Endothelial cell of umbilical vein (primary cell): ENCODE measurements around the gene LMTK2. TPM values are rescaled to one million over a fixed set of nuclear protein-coding genes. Genes with fewer than 3 reads are reported as not detected.

Experiments used
- BruUV-seq: library from RNA; stranded (reverse); fragments of 400-500 nt; replicated peaks from 2 replicates; lab custom pipeline; 2021; lab: Mats Ljungman, UMichigan
- CTCF ChIA-PET: fragments of 300-600, 350-600 bp; sonication (Branson Sonifier 250); formaldehyde crosslinking; loops from one replicate; lab custom pipeline; 2021; ENCODE audit warnings: antibody characterized with exemption, inconsistent platforms; lab: Charles Lee
- POLR2A ChIA-PET: fragments of 300-600, 350-600 bp; sonication (Branson Sonifier 250); formaldehyde crosslinking; loops from one replicate; lab custom pipeline; 2021; ENCODE audit warnings: antibody characterized with exemption, inconsistent platforms; lab: Charles Lee
- DNase-seq: peaks from one replicate; pipeline ENCODE4 v3.0.0-alpha.2; 2011; ENCODE audit warnings: low read depth, low spot score
- FAIRE-seq: peaks from 2 replicates; lab custom pipeline; 2011; peaks lifted over from hg19 to GRCh38; lab: Jason Lieb, UNC
- H2AFZ ChIP-seq: 2 replicates; pipeline ENCODE4 v1.6.0; 2012; ENCODE audit warnings: low read depth, low read length, control low read depth, inconsistent platforms
- H3K27ac ChIP-seq: 2 replicates; pipeline ENCODE4 v1.5.1; 2011; ENCODE audit warnings: low read depth, mild to moderate bottlenecking, control low read depth, low read length, moderate library complexity; ENCODE audit not compliant: insufficient read depth
- H3K27me3 ChIP-seq, 2 experiments: 2 replicates each; pipeline versions ENCODE4 v1.6.0 to v1.6.1; 2011; ENCODE audit warnings: low read length in 2 of 2, mixed read lengths in 1 of 2; ENCODE audit not compliant: control insufficient read depth in 2 of 2, insufficient read depth in 2 of 2
- H3K36me3 ChIP-seq, 2 experiments: 2 replicates in 1 of 2; 3 replicates in 1 of 2; pipeline ENCODE4 v1.5.1; 2011; ENCODE audit warnings: low read length in 2 of 2, mild to moderate bottlenecking in 1 of 2, moderate library complexity in 1 of 2; ENCODE audit not compliant: control insufficient read depth in 2 of 2, insufficient read depth in 2 of 2; ENCODE audit errors: extremely low read depth in 1 of 2
- H3K4me1 ChIP-seq: 3 replicates; pipeline ENCODE4 v1.5.1; 2011; ENCODE audit warnings: mild to moderate bottlenecking, low read length; ENCODE audit not compliant: control insufficient read depth, insufficient read depth; ENCODE audit errors: extremely low read depth
- H3K4me2 ChIP-seq: 2 replicates; pipeline ENCODE4 v1.6.1; 2011; ENCODE audit warnings: low read length, control low read depth, mixed read lengths; ENCODE audit not compliant: insufficient read depth
- H3K4me3 ChIP-seq, 3 experiments: fragments of 200-600 bp in 1 of 3; sonication (generic), shearing (Covaris generic) in 1 of 3; replicated peaks in 1 of 3; 2 replicates each; pipeline ENCODE4 v1.5.1; 2011 to 2016; ENCODE audit warnings: control low read depth in 3 of 3, low read length in 3 of 3, mild to moderate bottlenecking in 2 of 3, inconsistent platforms in 1 of 3, low read depth in 1 of 3, moderate library complexity in 1 of 3; ENCODE audit not compliant: insufficient read depth in 1 of 3
- H3K79me2 ChIP-seq: 2 replicates; pipeline ENCODE4 v1.6.0; 2012; ENCODE audit warnings: low read length, inconsistent platforms; ENCODE audit not compliant: control insufficient read depth, insufficient read depth
- H3K9ac ChIP-seq: replicated peaks from 2 replicates; pipeline ENCODE3; 2011; ENCODE audit warnings: low read length, control low read depth; ENCODE audit not compliant: insufficient read depth; ENCODE audit errors: extremely low read depth
- H3K9me1 ChIP-seq: replicated peaks from 3 replicates; pipeline ENCODE4 v1.6.0; 2011; ENCODE audit warnings: mild to moderate bottlenecking, low read length; ENCODE audit not compliant: control insufficient read depth, insufficient read depth; ENCODE audit errors: extremely low read depth
- H3K9me3 ChIP-seq: replicated peaks from 2 replicates; pipeline ENCODE4 v1.5.1; 2012; ENCODE audit warnings: low read length, inconsistent platforms; ENCODE audit not compliant: control insufficient read depth, insufficient read depth
- H4K20me1 ChIP-seq: replicated peaks from 2 replicates; pipeline ENCODE3; 2011; ENCODE audit warnings: mild to moderate bottlenecking, low read length; ENCODE audit not compliant: control insufficient read depth, insufficient read depth; ENCODE audit errors: extremely low read depth
- EZH2 ChIP-seq: IDR thresholded peaks from 2 replicates; pipeline ENCODE4 v1.6.1; 2012; ENCODE audit warnings: borderline replicate concordance, low read depth, mild to moderate bottlenecking, moderate library complexity, low read length, inconsistent platforms; ENCODE audit not compliant: severe bottlenecking
- FOS ChIP-seq: IDR thresholded peaks from 2 replicates; pipeline ENCODE4 v1.6.1; 2011; ENCODE audit warnings: mild to moderate bottlenecking, low read length, moderate library complexity, borderline replicate concordance; ENCODE audit not compliant: insufficient read depth
- GATA2 ChIP-seq: IDR thresholded peaks from 2 replicates; pipeline ENCODE4 v1.7.0; 2011; ENCODE audit warnings: low read depth, mild to moderate bottlenecking, moderate library complexity, mixed read lengths, low read length; ENCODE audit not compliant: insufficient read length, insufficient read depth
- JUN ChIP-seq: IDR thresholded peaks from 2 replicates; pipeline ENCODE4 v1.6.1; 2011; ENCODE audit warnings: borderline replicate concordance, low read depth; ENCODE audit not compliant: insufficient read length, insufficient read depth
- MYC ChIP-seq: IDR thresholded peaks from one replicate; pipeline ENCODE4 v1.6.1; 2011; ENCODE audit warnings: mild to moderate bottlenecking, low read depth, low read length
- POLR2AphosphoS5 ChIP-seq: IDR thresholded peaks from 2 replicates; pipeline ENCODE4 v1.6.1; 2012; ENCODE audit warnings: low read depth, mild to moderate bottlenecking, control low read depth, low read length, moderate library complexity; ENCODE audit not compliant: insufficient read depth
- dilution Hi-C: fragments of 300-500 bp; cut with MboI; formaldehyde crosslinking; loops from one replicate; pipeline ENCODE4 v1.15.0; 2019; ENCODE audit warnings: low sequenced_read_pairs; ENCODE audit not compliant: extremely low pct_ligation_motif_present
- intact Hi-C: fragments of 100-400 bp; cut with micrococcal nuclease; formaldehyde crosslinking; loops from one replicate; pipeline ENCODE4 v1.10.0; 2022
- polyA plus RNA-seq, 4 experiments: library from polyadenylated mRNA; depleted of rRNA in 3 of 4; stranded (reverse) in 3 of 4; unstranded in 1 of 4; fragments of >200 nt; gene quantifications; 2 replicates each; pipeline versions ENCODE4 v1.2.1 to v1.2.3, GENCODE V29; 2011 to 2012; ENCODE audit warnings: missing spikeins in 1 of 4
- total RNA-seq: library from RNA; stranded (reverse); gene quantifications from 2 replicates; pipeline ENCODE4 v1.2.3, GENCODE V29; 2021
- TF ChIP-seq, protein P1 (sequence below): IDR thresholded peaks from 2 replicates; pipeline ENCODE4 v1.6.1; 2011; ENCODE audit not compliant: insufficient read depth, insufficient read length
- TF ChIP-seq, protein P2 (sequence below), 2 donors: IDR thresholded peaks; 1 replicate in 1 of 2; 2 replicates in 1 of 2; pipeline ENCODE4 v1.5.1; 2011; ENCODE audit warnings: low read length in 2 of 2, mild to moderate bottlenecking in 2 of 2, moderate library complexity in 2 of 2, control low read depth in 1 of 2, inconsistent platforms in 1 of 2, low read depth in 1 of 2; ENCODE audit not compliant: insufficient read depth in 1 of 2; ENCODE audit errors: extremely low read depth in 1 of 2

The LMTK2 gene
- total and polyA plus RNA-seq, 2 donors (not counting 3 experiments of a cell fraction or from before 2014, with no cell fraction given), result 5.9 to 13.8 TPM

GRCh38 chr7:98078197-98078870 lies 28.3 kb upstream of the LMTK2 start:
- H4K20me1 ChIP-seq, result no peaks in the 10 kb centered on the region
- no peaks in the 10 kb centered on the region for H3K9me3 ChIP-seq
- ChIA-PET POLR2A (no interaction called here), CTCF (no interaction called here)
- H3K27me3 ChIP-seq, result no peaks in the 10 kb centered on the region
- dilution Hi-C loops (no loop called here), intact Hi-C loops (no loop called here)
- H3K9ac ChIP-seq, result no peak overlapping the region
- H3K4me2 ChIP-seq, result no peak overlapping the region
- no peaks in the 10 kb centered on the region for H3K79me2 ChIP-seq
- H3K27ac ChIP-seq, result no peak overlapping the region
- H3K9me1 ChIP-seq, result no peaks in the 10 kb centered on the region
- TF ChIP-seq, protein P1, sequence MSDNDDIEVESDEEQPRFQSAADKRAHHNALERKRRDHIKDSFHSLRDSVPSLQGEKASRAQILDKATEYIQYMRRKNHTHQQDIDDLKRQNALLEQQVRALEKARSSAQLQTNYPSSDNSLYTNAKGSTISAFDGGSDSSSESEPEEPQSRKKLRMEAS, result no peak
- TF ChIP-seq GATA2, result no peak
- TF ChIP-seq, protein P2, sequence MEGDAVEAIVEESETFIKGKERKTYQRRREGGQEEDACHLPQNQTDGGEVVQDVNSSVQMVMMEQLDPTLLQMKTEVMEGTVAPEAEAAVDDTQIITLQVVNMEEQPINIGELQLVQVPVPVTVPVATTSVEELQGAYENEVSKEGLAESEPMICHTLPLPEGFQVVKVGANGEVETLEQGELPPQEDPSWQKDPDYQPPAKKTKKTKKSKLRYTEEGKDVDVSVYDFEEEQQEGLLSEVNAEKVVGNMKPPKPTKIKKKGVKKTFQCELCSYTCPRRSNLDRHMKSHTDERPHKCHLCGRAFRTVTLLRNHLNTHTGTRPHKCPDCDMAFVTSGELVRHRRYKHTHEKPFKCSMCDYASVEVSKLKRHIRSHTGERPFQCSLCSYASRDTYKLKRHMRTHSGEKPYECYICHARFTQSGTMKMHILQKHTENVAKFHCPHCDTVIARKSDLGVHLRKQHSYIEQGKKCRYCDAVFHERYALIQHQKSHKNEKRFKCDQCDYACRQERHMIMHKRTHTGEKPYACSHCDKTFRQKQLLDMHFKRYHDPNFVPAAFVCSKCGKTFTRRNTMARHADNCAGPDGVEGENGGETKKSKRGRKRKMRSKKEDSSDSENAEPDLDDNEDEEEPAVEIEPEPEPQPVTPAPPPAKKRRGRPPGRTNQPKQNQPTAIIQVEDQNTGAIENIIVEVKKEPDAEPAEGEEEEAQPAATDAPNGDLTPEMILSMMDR (IDR thresholded peaks at IDR 0.05; ENCODE audit: extremely low read depth in 1 of 2, insufficient read depth in 1 of 2, low read depth in 1 of 2, low read length in 2 of 2), result no peak
- no peak for TF ChIP-seq POLR2AphosphoS5
- TF ChIP-seq EZH2, result no peak
- TF ChIP-seq JUN, result no peak
- no peak for TF ChIP-seq MYC
- no peak for TF ChIP-seq FOS
- H3K4me3 ChIP-seq, result no peak overlapping the region
- DNase-seq (no peak), FAIRE-seq (no peak)
- no peak overlapping the region for H2AFZ ChIP-seq
- BruUV-seq, result no TSS peak
- no peaks in the 10 kb centered on the region for H3K4me1 ChIP-seq
- no peaks in the 10 kb centered on the region for H3K36me3 ChIP-seq
